K562 (cell line): Measurements from ENCODE around the gene DGCR2. TPM values are rescaled to one million over a fixed set of nuclear protein-coding genes. Genes with fewer than 3 reads are reported as not detected.

Experiments
- CBX5 ChIP-seq: IDR thresholded peaks from 2 replicates; pipeline ENCODE4 v1.6.1; 2014; ENCODE audit warnings: low read depth, borderline replicate concordance
- HDGF ChIP-seq: fragments of 450-650 bp; IDR thresholded peaks from 2 replicates; pipeline ENCODE4 v1.6.1; 2016
- HMGXB4 ChIP-seq: sonication (generic); formaldehyde crosslinking; IDR thresholded peaks from 2 replicates; pipeline ENCODE4 v1.8.1; 2023; ENCODE audit warnings: mild to moderate bottlenecking, missing genetic modification reagents
- HNRNPUL1 ChIP-seq: fragments of 200-400 bp; formaldehyde crosslinking; IDR thresholded peaks from 2 replicates; pipeline ENCODE4 v1.6.1; 2017; ENCODE audit warnings: low read length
- IFI16 ChIP-seq: fragments of 250-450 bp; sonication (Bioruptor Pico); IDR thresholded peaks from 2 replicates; pipeline ENCODE4 v2.1.2; 2022; ENCODE audit warnings: mild to moderate bottlenecking, inconsistent platforms
- ILF3 ChIP-seq: fragments of 450-650 bp; IDR thresholded peaks from 2 replicates; pipeline ENCODE4 v1.6.1; 2018; ENCODE audit warnings: antibody characterized with exemption, mild to moderate bottlenecking, moderate library complexity, borderline replicate concordance
- IRF1 ChIP-seq: sonication (generic); formaldehyde crosslinking; IDR thresholded peaks from 2 replicates; pipeline ENCODE4 v1.8.0; 2022; ENCODE audit warnings: missing genetic modification reagents, mild to moderate bottlenecking, borderline replicate concordance
- MTF1 ChIP-seq: fragments of 250-450 bp; sonication (Bioruptor Pico); IDR thresholded peaks from 2 replicates; pipeline ENCODE4 v1.9.0; 2021; ENCODE audit warnings: moderate library complexity, mild to moderate bottlenecking, inconsistent platforms, borderline replicate concordance
- RBM22 ChIP-seq: fragments of 200-400 bp; formaldehyde crosslinking; IDR thresholded peaks from 2 replicates; pipeline ENCODE4 v1.6.1; 2018; ENCODE audit warnings: low read length, low read depth; ENCODE audit not compliant: poor library complexity, severe bottlenecking
- RNF2 ChIP-seq: sonication (generic); IDR thresholded peaks from 2 replicates; pipeline ENCODE4 v1.6.1; 2016
- SLC30A9 ChIP-seq: fragments of 250-450 bp; sonication (Bioruptor Pico); IDR thresholded peaks from 2 replicates; pipeline ENCODE4 v1.8.0; 2022; ENCODE audit warnings: mild to moderate bottlenecking, moderate library complexity
- SNRNP70 ChIP-seq: fragments of 200-400 bp; formaldehyde crosslinking; optimal IDR thresholded peaks from 2 replicates; pipeline ENCODE3; 2017; ENCODE audit warnings: low read depth, low read length
- U2AF2 ChIP-seq: fragments of 200-400 bp; formaldehyde crosslinking; optimal IDR thresholded peaks from 2 replicates; pipeline ENCODE3; 2017; ENCODE audit warnings: low read depth, mild to moderate bottlenecking, low read length
- YY1 ChIP-seq, 3 experiments: IDR thresholded peaks; 2 replicates each; pipeline ENCODE4 v1.6.1; 2011; ENCODE audit warnings: low read length in 2 of 3, mild to moderate bottlenecking in 2 of 3, moderate library complexity in 2 of 3, borderline replicate concordance in 1 of 3, control low read depth in 1 of 3, low read depth in 1 of 3; ENCODE audit not compliant: insufficient read depth in 3 of 3, insufficient replicate concordance in 2 of 3, control insufficient read depth in 1 of 3, insufficient read length in 1 of 3; ENCODE audit errors: extremely low read depth in 1 of 3
- ZBTB11 ChIP-seq, 3 experiments: fragments of 200-800 bp in 1 of 3; fragments of 250-450 bp in 1 of 3; fragments of 450-650 bp in 1 of 3; sonication (Bioruptor Pico) in 1 of 3; sonication (Bioruptor generic) in 1 of 3; formaldehyde crosslinking in 1 of 3; IDR thresholded peaks; 2 replicates each; pipeline versions ENCODE4 v1.6.1 to v1.8.0; 2016 to 2022; ENCODE audit warnings: mild to moderate bottlenecking in 2 of 3, missing genetic modification characterization in 2 of 3, missing compliant biosample characterization in 1 of 3, moderate library complexity in 1 of 3
- ZBTB7A ChIP-seq: IDR thresholded peaks from 2 replicates; pipeline ENCODE4 v1.6.1; 2011; ENCODE audit warnings: low read depth, mild to moderate bottlenecking, low read length, moderate library complexity, borderline replicate concordance; ENCODE audit not compliant: control insufficient read depth
- ZNF639 ChIP-seq, 2 experiments: fragments of 200-800 bp in 1 of 2; sonication (Bioruptor generic) in 1 of 2; sonication (generic) in 1 of 2; formaldehyde crosslinking in 1 of 2; IDR thresholded peaks in 1 of 2; conservative IDR thresholded peaks in 1 of 2; 2 replicates each; pipeline versions ENCODE4 v1.5.0 to v1.6.1; 2016 to 2020; ENCODE audit warnings: missing compliant biosample characterization in 1 of 2, missing genetic modification characterization in 1 of 2, missing genetic modification reagents in 1 of 2
- ZNF668 ChIP-seq: fragments of 250-450 bp; sonication (Bioruptor Pico); IDR thresholded peaks from 2 replicates; pipeline ENCODE4 v1.8.0; 2022; ENCODE audit warnings: mild to moderate bottlenecking, inconsistent platforms
- polyA plus RNA-seq, 8 experiments: library from polyadenylated mRNA; depleted of rRNA in 4 of 8; stranded (reverse) in 5 of 8; unstranded in 3 of 8; fragments of >200 nt; fragmentation: Nextera tagmentation in 2 of 8; fragmentation: Illumina TruSeq in 1 of 8; extraction: Ambion mirVana in 2 of 8; extraction: Trizol in 1 of 8; gene quantifications; 2 replicates each; pipeline versions ENCODE4 v1.2.1 to v1.2.3, GENCODE V29; 2011 to 2014; ENCODE audit warnings: inconsistent platforms in 1 of 8, missing spikeins in 1 of 8
- total RNA-seq, 7 experiments: library from RNA; depleted of rRNA in 6 of 7; stranded (reverse); fragments of >200 nt in 6 of 7; fragmentation: Illumina TruSeq in 2 of 7; extraction: Trizol in 2 of 7; gene quantifications; 2 replicates each; pipeline versions ENCODE4 v1.2.1 to v1.2.3, GENCODE V29; 2011 to 2021; ENCODE audit warnings: low replicate concordance in 1 of 7

Gene DGCR2
- total and polyA plus RNA-seq, 9 of the 15 experiments (the other 6 are each of a cell fraction or from before 2014, with no cell fraction given), result 0.69 to 101 (median 56.4) TPM

GRCh38 chr22:19109198-19110063, 12.8 kb downstream of the DGCR2 start (continued):
- TF ChIP-seq HMGXB4 (CRISPR knock-in tag) (no peak), ZNF639 (CRISPR knock-in tag; conservative IDR thresholded peaks at IDR 0.05 in 1 of 2, IDR thresholded peaks at IDR 0.05 in 1 of 2) (peak in 1 of 2 experiments; percentile 85; a peak in 2 of 4 replicates), U2AF2 (no peak), IFI16 (no peak), HDGF (no peak), SLC30A9 (CRISPR knock-in tag) (no peak), RBM22 (no peak), CBX5 (no peak), ZNF668 (peak; percentile 23; the same call in 1 of the 2 replicates), ILF3 (peak; percentile 61; the same call in 1 of the 2 replicates), ZBTB11 (CRISPR knock-in tag; IDR thresholded peaks at IDR 0.05) (no peak), HNRNPUL1 (no peak), RNF2 (peak; percentile 87; the same call in 1 of the 2 replicates), ZBTB7A (no peak), SNRNP70 (no peak), YY1 (IDR thresholded peaks at IDR 0.05; ENCODE audit: borderline replicate concordance in 1 of 3, control insufficient read depth in 1 of 3, extremely low read depth in 1 of 3, insufficient read depth in 3 of 3, insufficient read length in 1 of 3, insufficient replicate concordance in 2 of 3, low read depth in 1 of 3, low read length in 2 of 3) (no peak), MTF1 (no peak), IRF1 (CRISPR knock-in tag) (no peak)
